Measurements from ENCODE around the gene PRICKLE2.

- TF ChIP-seq TAF1 (IDR thresholded peaks at IDR 0.05; ENCODE audit: borderline replicate concordance, insufficient read depth, low read length) (no peak), POLR2AphosphoS5 (IDR thresholded peaks at IDR 0.05; ENCODE audit: low read depth, low read length) (no peak), SIN3A (IDR thresholded peaks at IDR 0.05; ENCODE audit: borderline replicate concordance, insufficient read depth, low read length) (no peak)
- TF ChIP-seq, protein P1, sequence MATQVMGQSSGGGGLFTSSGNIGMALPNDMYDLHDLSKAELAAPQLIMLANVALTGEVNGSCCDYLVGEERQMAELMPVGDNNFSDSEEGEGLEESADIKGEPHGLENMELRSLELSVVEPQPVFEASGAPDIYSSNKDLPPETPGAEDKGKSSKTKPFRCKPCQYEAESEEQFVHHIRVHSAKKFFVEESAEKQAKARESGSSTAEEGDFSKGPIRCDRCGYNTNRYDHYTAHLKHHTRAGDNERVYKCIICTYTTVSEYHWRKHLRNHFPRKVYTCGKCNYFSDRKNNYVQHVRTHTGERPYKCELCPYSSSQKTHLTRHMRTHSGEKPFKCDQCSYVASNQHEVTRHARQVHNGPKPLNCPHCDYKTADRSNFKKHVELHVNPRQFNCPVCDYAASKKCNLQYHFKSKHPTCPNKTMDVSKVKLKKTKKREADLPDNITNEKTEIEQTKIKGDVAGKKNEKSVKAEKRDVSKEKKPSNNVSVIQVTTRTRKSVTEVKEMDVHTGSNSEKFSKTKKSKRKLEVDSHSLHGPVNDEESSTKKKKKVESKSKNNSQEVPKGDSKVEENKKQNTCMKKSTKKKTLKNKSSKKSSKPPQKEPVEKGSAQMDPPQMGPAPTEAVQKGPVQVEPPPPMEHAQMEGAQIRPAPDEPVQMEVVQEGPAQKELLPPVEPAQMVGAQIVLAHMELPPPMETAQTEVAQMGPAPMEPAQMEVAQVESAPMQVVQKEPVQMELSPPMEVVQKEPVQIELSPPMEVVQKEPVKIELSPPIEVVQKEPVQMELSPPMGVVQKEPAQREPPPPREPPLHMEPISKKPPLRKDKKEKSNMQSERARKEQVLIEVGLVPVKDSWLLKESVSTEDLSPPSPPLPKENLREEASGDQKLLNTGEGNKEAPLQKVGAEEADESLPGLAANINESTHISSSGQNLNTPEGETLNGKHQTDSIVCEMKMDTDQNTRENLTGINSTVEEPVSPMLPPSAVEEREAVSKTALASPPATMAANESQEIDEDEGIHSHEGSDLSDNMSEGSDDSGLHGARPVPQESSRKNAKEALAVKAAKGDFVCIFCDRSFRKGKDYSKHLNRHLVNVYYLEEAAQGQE (IDR thresholded peaks at IDR 0.05; ENCODE audit: insufficient read depth in 1 of 2, low read depth in 2 of 2, low read length in 2 of 2), result no peak
Observed at GRCh38 chr3:64160000-64160695, 65.1 kb downstream of the PRICKLE2 start.

Data from PFSK-1 (cell line).